HG02973 (cell line): Measurements from ENCODE around the gene PLXNA3.

ENCODE experiments used
- ATAC-seq: cut with Tn5 transposase; IDR thresholded peaks from one replicate; pipeline ENCODE4 v1.9.1; 2021; ENCODE audit warnings: moderate library complexity; ENCODE audit not compliant: unreplicated experiment

Gene PLXNA3

GRCh38 chrX:154458116-154458953, at the start of gene PLXNA3:
TSS of gene PLXNA3 (plus strand) at chrX:154458281. CDS start at chrX:154460184, 1,903 bp downstream.
- peak; percentile 62 for ATAC-seq

- ATAC-seq, result no peak
Observed at GRCh38 chrX:154408659-154409221, 49.3 kb upstream of the PLXNA3 start.

GRCh38 chrX:154409222-154409871, 48.7 kb upstream of the PLXNA3 start, which contains the start of gene DNASE1L1:
TSS of gene DNASE1L1 (minus strand) at chrX:154409254. CDS start at chrX:154405568, 3,686 bp downstream.
- no peak for ATAC-seq

GRCh38 chrX:154411981-154412340, 46.1 kb upstream of the PLXNA3 start:
- ATAC-seq, result no peak

GRCh38 chrX:154412468-154412867, 45.6 kb upstream of the PLXNA3 start:
- no peak for ATAC-seq

GRCh38 chrX:154413142-154413541, 44.9 kb upstream of the PLXNA3 start:
- no peak for ATAC-seq

- no peak for ATAC-seq
Observed at GRCh38 chrX:154417157-154417556, 40.9 kb upstream of the PLXNA3 start.

GRCh38 chrX:154419189-154419588, 38.9 kb upstream of the PLXNA3 start:
- no peak for ATAC-seq

- ATAC-seq, result no peak
Observed at GRCh38 chrX:154419688-154420401, 38.2 kb upstream of the PLXNA3 start.

GRCh38 chrX:154420402-154420756, 37.7 kb upstream of the PLXNA3 start:
- no peak for ATAC-seq

GRCh38 chrX:154426916-154427770, 30.9 kb upstream of the PLXNA3 start:
- no peak for ATAC-seq

GRCh38 chrX:154428176-154429171, 29.6 kb upstream of the PLXNA3 start, which contains the start of gene ATP6AP1:
TSS of gene ATP6AP1 (plus strand) at chrX:154428677. CDS start at chrX:154428693, 16 bp downstream.
- peak; percentile 97 for ATAC-seq

GRCh38 chrX:154429711-154430110, 28.4 kb upstream of the PLXNA3 start:
- no peak for ATAC-seq

GRCh38 chrX:154430479-154430878, 27.6 kb upstream of the PLXNA3 start:
- no peak for ATAC-seq

- ATAC-seq, result no peak
Observed at GRCh38 chrX:154430916-154431315, 27.2 kb upstream of the PLXNA3 start.

GRCh38 chrX:154431341-154431740, 26.7 kb upstream of the PLXNA3 start:
- ATAC-seq, result no peak

- no peak for ATAC-seq
Observed at GRCh38 chrX:154432210-154432609, 25.9 kb upstream of the PLXNA3 start.

- ATAC-seq, result no peak
Observed at GRCh38 chrX:154433605-154434004, 24.5 kb upstream of the PLXNA3 start.
